H9 (cell line): ENCODE results near the gene MAGED1. TPM values are rescaled to one million over a fixed set of nuclear protein-coding genes. Genes with fewer than 3 reads are reported as not detected.

ENCODE experiments used
- DNase-seq: peaks from one replicate; pipeline ENCODE4 v3.0.0-alpha.2; 2017
- H2AFZ ChIP-seq: one replicate; pipeline ENCODE4 v1.6.1; 2013; ENCODE audit warnings: mild to moderate bottlenecking, low read length, control low read depth, moderate library complexity
- H2AK5ac ChIP-seq: 2 replicates; pipeline ENCODE4 v1.6.1; 2013; ENCODE audit warnings: low read length, control low read depth, mixed read lengths; ENCODE audit not compliant: insufficient read length
- H2BK120ac ChIP-seq: one replicate; pipeline ENCODE4 v1.6.1; 2013; ENCODE audit warnings: low read depth, mild to moderate bottlenecking, low read length, control low read depth, inconsistent platforms; ENCODE audit not compliant: poor library complexity, severe bottlenecking
- H2BK12ac ChIP-seq: 2 replicates; pipeline ENCODE4 v1.6.1; 2013; ENCODE audit warnings: low read length, control low read depth, mixed read lengths, low read depth; ENCODE audit not compliant: insufficient read length
- H2BK15ac ChIP-seq: 2 replicates; pipeline ENCODE4 v1.6.1; 2013; ENCODE audit warnings: low read depth, low read length, control low read depth
- H2BK20ac ChIP-seq: one replicate; pipeline ENCODE4 v1.6.1; 2013; ENCODE audit warnings: low read depth, mild to moderate bottlenecking, low read length, control low read depth, inconsistent platforms; ENCODE audit not compliant: poor library complexity, severe bottlenecking
- H2BK5ac ChIP-seq: 2 replicates; pipeline ENCODE4 v1.6.1; 2013; ENCODE audit warnings: low read length, control low read depth, mixed read lengths; ENCODE audit not compliant: insufficient read length
- H3K14ac ChIP-seq: 2 replicates; pipeline ENCODE4 v1.6.1; 2013; ENCODE audit warnings: low read length, control low read depth; ENCODE audit not compliant: insufficient read depth
- H3K18ac ChIP-seq: 2 replicates; pipeline ENCODE4 v1.6.1; 2013; ENCODE audit warnings: low read depth, mild to moderate bottlenecking, mixed read lengths, low read length, control low read depth; ENCODE audit not compliant: insufficient read length
- H3K23ac ChIP-seq: 2 replicates; pipeline ENCODE4 v1.6.1; 2013; ENCODE audit warnings: low read length, control low read depth, mixed read lengths, low read depth; ENCODE audit not compliant: insufficient read length
- H3K23me2 ChIP-seq: 2 replicates; pipeline ENCODE4 v1.6.1; 2013; ENCODE audit warnings: low read depth, mild to moderate bottlenecking, mixed read lengths, low read length, control low read depth; ENCODE audit not compliant: insufficient read length, poor library complexity, severe bottlenecking
- H3K27ac ChIP-seq: 2 replicates; pipeline ENCODE4 v1.5.1; 2013; ENCODE audit warnings: low read length, control low read depth, mixed read lengths, low read depth; ENCODE audit not compliant: insufficient read length
- H3K27me3 ChIP-seq: 2 replicates; pipeline ENCODE4 v1.6.1; 2013; ENCODE audit warnings: low read length, control low read depth, inconsistent platforms; ENCODE audit not compliant: insufficient read depth
- H3K4ac ChIP-seq: 2 replicates; pipeline ENCODE4 v1.6.1; 2013; ENCODE audit warnings: low read depth, mild to moderate bottlenecking, control low read depth, inconsistent platforms, low read length, moderate library complexity
- H3K4me1 ChIP-seq: 2 replicates; pipeline ENCODE4 v1.6.1; 2013; ENCODE audit warnings: low read length, control low read depth, inconsistent platforms; ENCODE audit not compliant: insufficient read depth
- H3K4me2 ChIP-seq: 2 replicates; pipeline ENCODE4 v1.6.1; 2013; ENCODE audit warnings: low read length, control low read depth, mixed read lengths; ENCODE audit not compliant: insufficient read length, insufficient read depth
- H3K56ac ChIP-seq: 2 replicates; pipeline ENCODE4 v1.6.1; 2013; ENCODE audit warnings: low read depth, mild to moderate bottlenecking, mixed read lengths, low read length, control low read depth; ENCODE audit not compliant: insufficient read length
- H3K79me1 ChIP-seq: 2 replicates; pipeline ENCODE4 v1.6.1; 2013; ENCODE audit warnings: low read depth, mild to moderate bottlenecking, moderate library complexity, low read length, control low read depth, inconsistent platforms; ENCODE audit not compliant: insufficient read depth, poor library complexity, severe bottlenecking
- H3K79me2 ChIP-seq: 2 replicates; pipeline ENCODE4 v1.6.1; 2013; ENCODE audit warnings: low read length, control low read depth, inconsistent platforms; ENCODE audit not compliant: insufficient read depth
- H3K9ac ChIP-seq: 2 replicates; pipeline ENCODE4 v1.6.1; 2013; ENCODE audit warnings: low read length, control low read depth, mixed read lengths; ENCODE audit not compliant: insufficient read length; ENCODE audit errors: extremely low read depth
- H3K9me3 ChIP-seq: one replicate; pipeline ENCODE4 v1.6.1; 2013; ENCODE audit warnings: low read depth, low read length, inconsistent platforms; ENCODE audit not compliant: control insufficient read depth
- H3T11ph ChIP-seq: one replicate; pipeline ENCODE4 v1.6.1; 2013; ENCODE audit warnings: mild to moderate bottlenecking, low read length, control low read depth, inconsistent platforms
- H4K20me1 ChIP-seq: one replicate; pipeline ENCODE4 v1.6.1; 2013; ENCODE audit not compliant: control insufficient read depth, insufficient read length, insufficient read depth
- H4K5ac ChIP-seq: 2 replicates; pipeline ENCODE4 v1.6.1; 2013; ENCODE audit warnings: low read depth, mild to moderate bottlenecking, mixed read lengths, low read length, control low read depth; ENCODE audit not compliant: insufficient read length
- H4K8ac ChIP-seq: replicated peaks from 2 replicates; pipeline ENCODE4 v1.6.1; 2013; ENCODE audit warnings: low read length, control low read depth, mixed read lengths, low read depth; ENCODE audit not compliant: insufficient read length
- H4K91ac ChIP-seq: 2 replicates; pipeline ENCODE4 v1.6.1; 2013; ENCODE audit warnings: low read depth, mild to moderate bottlenecking, moderate library complexity, mixed read lengths, low read length, control low read depth; ENCODE audit not compliant: insufficient read length
- H3K27ac Mint-ChIP-seq, 3 experiments: 2 replicates in 2 of 3; 3 replicates in 1 of 3; pipeline ENCODE4 v1.8.0; 2020 to 2021; ENCODE audit warnings: mixed read lengths in 3 of 3, mild to moderate bottlenecking in 1 of 3, moderate library complexity in 1 of 3
- H3K27me3 Mint-ChIP-seq: 2 replicates; pipeline ENCODE4 v1.8.0; 2021; ENCODE audit warnings: low read depth, mild to moderate bottlenecking, moderate library complexity, mixed read lengths
- H3K36me3 Mint-ChIP-seq, 3 experiments: 2 replicates in 2 of 3; 3 replicates in 1 of 3; pipeline ENCODE4 v1.8.0; 2020 to 2021; ENCODE audit warnings: low read depth in 3 of 3, mixed read lengths in 3 of 3; ENCODE audit not compliant: insufficient read depth in 1 of 3
- H3K4me1 Mint-ChIP-seq, 2 experiments: 2 replicates each; pipeline ENCODE4 v1.8.0; 2020; ENCODE audit warnings: mixed read lengths in 2 of 2
- H3K4me3 Mint-ChIP-seq, 2 experiments: 2 replicates in 1 of 2; 3 replicates in 1 of 2; pipeline ENCODE4 v1.8.0; 2020 to 2021; ENCODE audit warnings: mild to moderate bottlenecking in 2 of 2, mixed read lengths in 2 of 2, moderate library complexity in 1 of 2
- H3K9me3 Mint-ChIP-seq, 2 experiments: 2 replicates in 1 of 2; 3 replicates in 1 of 2; pipeline ENCODE4 v1.8.0; 2020; ENCODE audit warnings: mild to moderate bottlenecking in 2 of 2, mixed read lengths in 2 of 2, moderate library complexity in 1 of 2
- WGBS: extraction: QIAGEN DNeasy Blood & Tissue Kit; methylation state at CpG from one replicate; pipeline ENCODE4 v1.1.7; 2013; ENCODE audit warnings: missing lambda C conversion rate, low lambda C conversion rate, mixed read lengths; ENCODE audit not compliant: insufficient read length; ENCODE audit errors: extremely low coverage; 5-methylcytosine and 5-hydroxymethylcytosine counted together
- total RNA-seq: library from RNA; stranded (reverse); gene quantifications from 2 replicates; pipeline ENCODE4 v1.2.1, GENCODE V29; 2021
- TF ChIP-seq, protein P1 (sequence below): fragments of 200-600 bp; sonication (generic); conservative IDR thresholded peaks from 3 replicates; pipeline ENCODE4 v1.8.0; 2021; ENCODE audit warnings: antibody characterized with exemption, mild to moderate bottlenecking

MAGED1 gene
- total RNA-seq, 1 experiment from 2014 or later, result 163 TPM

DNA sequence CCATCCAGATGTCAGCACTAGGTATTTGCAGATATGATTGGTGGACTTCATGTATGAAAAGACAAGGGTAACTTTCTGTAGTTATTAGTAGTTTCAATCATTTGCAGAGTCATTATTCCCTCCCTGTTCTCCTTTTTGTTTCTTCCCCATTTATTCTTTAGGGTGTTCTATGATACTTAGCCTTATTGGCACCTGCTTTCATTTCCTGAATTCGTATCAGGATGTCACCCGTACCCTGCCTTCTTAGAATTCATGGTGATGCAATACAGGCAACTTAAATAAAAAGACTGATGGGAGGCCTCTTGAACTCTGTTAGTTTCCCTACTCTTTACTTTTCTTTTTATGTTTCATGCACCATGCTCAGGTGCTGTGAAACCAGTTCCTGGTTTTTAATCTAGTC, 24.2 kb downstream of the MAGED1 start:
- no peaks in the 10 kb centered on the region for H3K79me1 ChIP-seq
- H4K20me1 ChIP-seq, result no peaks in the 10 kb centered on the region
- no peak overlapping the region for H2BK12ac ChIP-seq
- no peaks in the 10 kb centered on the region for H3K23me2 ChIP-seq
- Mint-ChIP-seq H3K27ac (no peak overlapping the region), H3K9me3 (peaks cover 52 to 61% of the 10 kb centered on the region in 2 experiments), H3K27me3 (peaks cover 4% of the 10 kb centered on the region; the same call in 1 of the 2 replicates), H3K36me3 (peaks cover 0 to 1% (median 0%) of the 10 kb centered on the region in 3 experiments; a peak in 1 of 7 replicates), H3K4me1 (peaks cover 2 to 7% of the 10 kb centered on the region in 2 experiments; a peak in 3 of 4 replicates), H3K4me3 (no peak overlapping the region)
- H3K9ac ChIP-seq, result no peak overlapping the region
- H4K8ac ChIP-seq, result no peak overlapping the region
- H3K4me1 ChIP-seq, result no peaks in the 10 kb centered on the region
- H3K27ac ChIP-seq, result no peak overlapping the region
- no peak overlapping the region for H2AFZ ChIP-seq
- no peak overlapping the region for H3K56ac ChIP-seq
- H3K4me2 ChIP-seq, result no peak overlapping the region
- H3K9me3 ChIP-seq, result peaks cover 8% of the 10 kb centered on the region
- H2BK20ac ChIP-seq, result no peak overlapping the region
- no peak overlapping the region for H4K91ac ChIP-seq
- TF ChIP-seq, protein P1, sequence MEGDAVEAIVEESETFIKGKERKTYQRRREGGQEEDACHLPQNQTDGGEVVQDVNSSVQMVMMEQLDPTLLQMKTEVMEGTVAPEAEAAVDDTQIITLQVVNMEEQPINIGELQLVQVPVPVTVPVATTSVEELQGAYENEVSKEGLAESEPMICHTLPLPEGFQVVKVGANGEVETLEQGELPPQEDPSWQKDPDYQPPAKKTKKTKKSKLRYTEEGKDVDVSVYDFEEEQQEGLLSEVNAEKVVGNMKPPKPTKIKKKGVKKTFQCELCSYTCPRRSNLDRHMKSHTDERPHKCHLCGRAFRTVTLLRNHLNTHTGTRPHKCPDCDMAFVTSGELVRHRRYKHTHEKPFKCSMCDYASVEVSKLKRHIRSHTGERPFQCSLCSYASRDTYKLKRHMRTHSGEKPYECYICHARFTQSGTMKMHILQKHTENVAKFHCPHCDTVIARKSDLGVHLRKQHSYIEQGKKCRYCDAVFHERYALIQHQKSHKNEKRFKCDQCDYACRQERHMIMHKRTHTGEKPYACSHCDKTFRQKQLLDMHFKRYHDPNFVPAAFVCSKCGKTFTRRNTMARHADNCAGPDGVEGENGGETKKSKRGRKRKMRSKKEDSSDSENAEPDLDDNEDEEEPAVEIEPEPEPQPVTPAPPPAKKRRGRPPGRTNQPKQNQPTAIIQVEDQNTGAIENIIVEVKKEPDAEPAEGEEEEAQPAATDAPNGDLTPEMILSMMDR, result no peak
- H2BK15ac ChIP-seq, result no peak overlapping the region
- no peak overlapping the region for H2BK5ac ChIP-seq
- H2AK5ac ChIP-seq, result no peak overlapping the region
- no peak overlapping the region for H3K4ac ChIP-seq
- no peak overlapping the region for H3K23ac ChIP-seq
- DNase-seq, result no peak
- no peak overlapping the region for H3K14ac ChIP-seq
- no peak overlapping the region for H3K18ac ChIP-seq
- no peaks in the 10 kb centered on the region for H3K27me3 ChIP-seq
- WGBS, result no CpG with 5 or more reads among the region's 2 CpGs
- no peak overlapping the region for H4K5ac ChIP-seq
- no peaks in the 10 kb centered on the region for H3K79me2 ChIP-seq
- no peak overlapping the region for H2BK120ac ChIP-seq
- no peak overlapping the region for H3T11ph ChIP-seq
